T-helper 17 cell (primary cell): ENCODE data around the gene MRPL11. TPM values are rescaled to one million over a fixed set of nuclear protein-coding genes. Genes with fewer than 3 reads are reported as not detected.

Experiments
- ATAC-seq: fragments of 150-1000 bp; cut with Tn5 transposase; 2 replicates; pipeline ENCODE4 v1.10.0; 2021; ENCODE audit warnings: mild to moderate bottlenecking, moderate library complexity
- DNase-seq, 3 donors: peaks; one replicate each; pipeline versions ENCODE4 v3.0.0 to v3.0.0-alpha.2; 2020 to 2021
- H3K9me3 ChIP-seq: one replicate; pipeline ENCODE4 v1.7.0; 2013; ENCODE audit warnings: low read length, mild to moderate bottlenecking; ENCODE audit not compliant: control insufficient read depth, poor library complexity, severe bottlenecking
- H3K27ac Mint-ChIP-seq: one replicate; pipeline ENCODE4 v1.8.0; 2022; ENCODE audit warnings: mild to moderate bottlenecking, moderate library complexity, mixed read lengths
- H3K27me3 Mint-ChIP-seq: one replicate; pipeline ENCODE4 v1.8.0; 2022; ENCODE audit warnings: mixed read lengths
- H3K36me3 Mint-ChIP-seq: one replicate; pipeline ENCODE4 v1.8.0; 2022; ENCODE audit warnings: low read depth, mixed read lengths
- H3K4me1 Mint-ChIP-seq: one replicate; pipeline ENCODE4 v1.8.0; 2022; ENCODE audit warnings: mild to moderate bottlenecking, mixed read lengths
- H3K4me3 Mint-ChIP-seq: one replicate; pipeline ENCODE4 v1.8.0; 2022; ENCODE audit warnings: mild to moderate bottlenecking, moderate library complexity, mixed read lengths
- total RNA-seq, 4 donors: library from RNA in 2 of 4; stranded (reverse) in 2 of 4; gene quantifications; one replicate each; pipeline ENCODE4 v1.2.3 and lab custom pipeline; 2022 to 2026

MRPL11 gene
- total RNA-seq (10 to 100 TPM; 30.1 to 31.1 TPM), total RNA-seq (lab: John Stamatoyannopoulos, UW) (17.9 to 35.0 reads per million in 2 donors)

DNA sequence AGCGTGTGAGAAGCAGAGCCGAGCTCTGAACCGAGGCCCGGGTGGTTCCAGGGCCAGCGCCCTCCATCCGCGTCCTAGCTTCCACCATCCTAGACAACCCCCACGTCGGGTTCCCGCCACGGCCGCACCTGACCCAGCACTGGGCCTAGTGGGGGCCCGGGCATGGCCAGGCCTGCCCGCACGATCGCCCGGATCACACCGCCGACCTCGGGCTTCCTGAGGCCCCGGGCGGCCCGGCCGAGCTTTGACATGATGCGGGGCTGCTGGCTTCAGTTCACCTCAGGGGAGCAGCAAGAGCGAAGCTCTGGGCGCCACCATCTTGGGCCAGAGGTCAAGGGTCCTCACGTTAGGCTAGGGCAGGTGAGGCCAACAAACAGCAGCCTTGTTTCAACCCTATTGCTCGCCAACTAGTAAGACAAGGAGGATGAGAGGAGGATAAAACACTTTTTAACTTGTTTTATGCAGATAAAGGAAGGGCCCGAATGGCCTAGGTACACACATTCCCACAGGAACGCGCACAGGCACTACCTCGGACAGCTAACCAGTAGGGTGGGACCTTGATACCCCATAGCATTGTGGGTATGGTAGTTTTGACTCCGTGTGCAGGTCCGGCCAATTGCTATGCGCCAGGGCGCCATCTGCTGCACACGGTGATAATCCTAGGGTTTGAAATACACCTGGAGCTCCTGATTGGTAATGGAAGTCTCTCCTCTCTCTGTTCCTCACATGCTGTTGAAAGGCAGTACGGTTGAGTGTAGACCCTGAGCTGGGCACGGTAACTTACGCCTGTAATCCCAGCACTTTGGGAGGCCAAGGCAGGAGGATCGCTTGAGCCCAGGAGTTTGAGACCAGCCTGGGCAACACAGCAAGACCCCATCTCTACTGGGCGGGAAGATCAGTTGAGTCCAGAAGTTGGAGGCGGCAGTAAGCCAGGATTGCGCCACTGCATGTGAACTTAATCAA, at the start of gene MRPL11:
TSS of gene MRPL11 (minus strand) at position 345 of the 963 bp plus-strand sequence. CDS start at position 251, 94 bp downstream.
- H3K9me3 ChIP-seq: no peaks in the 10 kb centered on the region
- Mint-ChIP-seq H3K4me1 (peaks cover 12% of the 10 kb centered on the region), H3K36me3 (no peaks in the 10 kb centered on the region), H3K27me3 (no peaks in the 10 kb centered on the region), H3K27ac (peak within 1 kb of the TSS; percentile 93), H3K4me3 (peak within 1 kb of the TSS; percentile 89)
- DNase-seq (peak; percentile 69 to 85 (median 73)), ATAC-seq (peak; percentile 98)

DNA sequence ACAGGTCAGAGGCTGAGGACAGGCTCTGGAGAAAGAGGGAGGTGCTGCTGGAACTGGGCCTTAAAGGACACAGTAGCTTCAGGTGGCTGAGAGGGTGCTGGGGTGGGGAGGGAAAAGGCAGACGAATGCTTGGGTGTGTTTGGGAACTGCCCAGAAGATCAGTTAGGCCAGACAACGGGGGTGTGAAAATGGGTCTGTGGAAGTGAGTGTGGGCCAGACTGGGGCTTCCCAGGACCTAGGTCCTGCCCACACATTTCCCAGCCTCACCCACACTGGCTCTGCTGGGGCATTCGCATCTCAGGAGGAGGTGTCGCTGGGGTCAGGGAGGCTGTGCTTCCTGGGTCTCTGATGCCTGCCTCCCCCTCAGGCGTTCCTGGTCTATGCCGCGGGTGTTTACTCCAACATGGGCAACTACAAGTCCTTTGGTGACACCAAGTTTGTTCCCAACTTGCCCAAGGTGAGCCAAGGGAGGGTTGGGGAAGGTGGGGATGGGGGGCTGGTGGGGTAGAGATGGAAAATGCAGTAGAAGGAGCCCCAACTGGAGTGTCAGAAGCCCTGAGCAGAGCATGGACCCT, 46.2 kb upstream of the MRPL11 start:
- no peaks in the 10 kb centered on the region for H3K27me3 Mint-ChIP-seq
- DNase-seq (no peak), ATAC-seq (no peak)
- H3K36me3 Mint-ChIP-seq: peaks cover 3% of the 10 kb centered on the region
- H3K27ac Mint-ChIP-seq: no peak overlapping the region
- H3K4me3 Mint-ChIP-seq: no peak overlapping the region
- H3K9me3 ChIP-seq: no peaks in the 10 kb centered on the region
- H3K4me1 Mint-ChIP-seq: peaks cover 8% of the 10 kb centered on the region

DNA sequence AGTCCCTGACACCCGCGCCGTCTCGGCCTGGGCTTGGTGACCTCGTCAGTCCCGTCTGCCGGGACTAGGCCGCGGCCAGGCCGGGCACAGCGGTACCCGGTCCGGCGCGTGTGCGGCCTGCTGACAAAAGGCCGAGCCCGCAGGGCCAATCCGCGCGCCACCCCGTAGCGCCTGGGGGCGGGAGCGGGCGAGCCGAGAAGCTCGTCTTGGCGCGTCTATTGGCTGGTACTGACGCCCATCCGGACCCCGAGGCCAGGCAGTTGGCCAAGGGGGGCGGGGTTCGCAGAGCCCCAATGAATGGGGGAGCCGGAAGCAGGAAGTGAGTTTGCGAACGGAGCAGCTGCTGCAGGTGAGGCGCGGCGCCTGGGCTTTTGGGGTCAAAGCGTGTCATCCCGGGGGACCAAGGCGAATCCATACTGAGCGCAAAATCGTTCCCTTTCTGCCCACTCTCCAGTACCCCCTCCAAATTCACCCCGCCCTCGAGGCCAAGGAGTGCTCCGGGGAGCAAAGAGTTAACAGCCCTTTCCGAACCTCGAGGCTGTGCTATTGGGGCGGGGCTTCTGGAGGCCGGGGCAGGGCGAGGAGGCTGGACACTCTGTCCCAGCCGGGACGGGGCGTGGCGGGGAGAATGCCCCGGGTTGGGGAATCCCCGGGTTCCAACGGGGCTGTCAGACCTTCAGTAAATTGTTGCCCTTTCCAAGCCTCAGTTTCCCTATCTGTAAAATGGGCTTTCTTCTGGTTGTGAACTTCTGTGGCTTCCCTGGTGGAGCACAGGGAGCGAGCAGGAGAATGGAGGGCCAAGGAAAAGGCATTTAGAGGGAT, 41.7 kb upstream of the MRPL11 start, which contains the start of gene DPP3:
TSS of gene DPP3 (plus strand) at position 318 of the 822 bp plus-strand sequence. CDS start 1,767 bp downstream, outside the sequence.
- DNase-seq (peak; percentile 90 to 94 (median 91)), ATAC-seq (peak; percentile 99)
- H3K4me1 Mint-ChIP-seq: peaks cover 21% of the 10 kb centered on the region
- H3K36me3 Mint-ChIP-seq: no peaks in the 10 kb centered on the region
- H3K9me3 ChIP-seq: no peaks in the 10 kb centered on the region
- H3K4me3 Mint-ChIP-seq: peak within 1 kb of the TSS; percentile 91
- H3K27ac Mint-ChIP-seq: peak within 1 kb of the TSS; percentile 91
- no peaks in the 10 kb centered on the region for H3K27me3 Mint-ChIP-seq

DNA sequence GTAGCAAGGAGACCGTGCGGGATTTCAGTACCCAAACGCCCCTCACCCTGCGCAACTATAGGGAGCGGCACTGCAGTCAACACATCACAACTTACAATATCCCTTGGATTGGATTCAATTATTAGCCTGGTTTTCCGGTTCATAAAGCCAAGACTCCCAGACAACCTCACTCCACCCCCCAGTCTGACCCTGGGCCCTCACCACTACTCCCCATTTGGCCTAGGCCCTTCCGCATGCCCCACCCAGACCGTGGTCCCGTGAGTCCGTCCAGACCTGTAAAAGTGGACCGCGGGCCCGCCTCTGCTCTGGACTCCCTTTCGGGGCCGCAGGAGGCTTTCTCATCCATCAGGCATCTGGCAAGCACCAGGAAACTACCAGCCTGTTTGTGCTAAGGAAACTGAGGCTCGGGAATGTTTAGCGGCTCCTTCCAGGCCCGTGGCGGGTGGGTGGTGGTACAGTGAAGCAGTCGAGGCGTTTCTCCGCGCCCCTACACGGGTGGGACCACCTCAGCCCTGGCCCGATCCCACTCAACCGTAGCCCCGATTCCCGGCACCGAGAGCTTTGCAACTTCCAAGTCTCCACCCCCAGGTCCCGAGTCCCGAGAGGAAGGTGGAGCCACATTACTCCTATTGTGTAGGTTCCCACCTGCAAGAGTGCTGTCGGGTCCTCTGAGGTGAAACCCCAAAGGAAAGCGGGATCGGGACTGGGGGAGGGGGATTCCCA, 40.9 kb upstream of the MRPL11 start:
- no peaks in the 10 kb centered on the region for H3K36me3 Mint-ChIP-seq
- DNase-seq (no peak), ATAC-seq (no peak)
- peak overlapping the region; percentile 91 for H3K27ac Mint-ChIP-seq
- no peaks in the 10 kb centered on the region for H3K27me3 Mint-ChIP-seq
- H3K4me1 Mint-ChIP-seq: peaks cover 21% of the 10 kb centered on the region
- no peaks in the 10 kb centered on the region for H3K9me3 ChIP-seq
- H3K4me3 Mint-ChIP-seq: peak overlapping the region; percentile 91

DNA sequence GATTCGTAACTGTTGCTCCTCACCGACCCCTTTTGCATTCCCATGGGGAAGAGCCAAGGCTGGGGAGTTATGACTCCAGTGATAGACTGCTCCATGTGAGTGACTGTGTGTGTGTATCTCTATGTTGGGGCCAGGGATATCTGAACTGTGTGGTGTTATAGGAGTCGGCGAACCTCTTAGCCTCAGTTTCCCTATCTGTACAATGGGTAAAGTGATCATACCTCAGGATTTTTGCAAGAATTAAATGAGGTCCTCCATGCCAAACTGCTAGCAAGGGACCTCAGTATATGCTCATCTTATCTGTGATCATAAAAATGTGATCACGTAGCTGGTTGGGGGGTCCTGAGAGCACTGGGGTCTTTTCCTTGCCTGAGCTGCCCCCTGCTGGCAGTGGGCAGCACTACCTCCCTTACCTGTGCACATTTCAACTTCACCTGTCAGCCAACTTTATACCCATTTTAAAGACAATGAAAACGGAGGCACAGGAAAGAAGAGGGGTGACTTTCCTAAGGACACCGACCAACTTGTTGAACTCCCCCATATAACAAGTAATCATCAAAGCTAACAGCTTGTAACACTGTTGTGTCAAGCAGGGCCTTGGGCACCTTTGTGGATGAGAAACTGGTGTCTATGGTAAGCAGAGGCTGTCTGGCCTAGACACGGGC, 40.2 kb upstream of the MRPL11 start:
- no peaks in the 10 kb centered on the region for H3K9me3 ChIP-seq
- no peaks in the 10 kb centered on the region for H3K36me3 Mint-ChIP-seq
- no peak for DNase-seq
- peaks cover 21% of the 10 kb centered on the region for H3K4me1 Mint-ChIP-seq
- H3K27me3 Mint-ChIP-seq: no peaks in the 10 kb centered on the region
- no peak for ATAC-seq
- peak overlapping the region; percentile 91 for H3K27ac Mint-ChIP-seq
- H3K4me3 Mint-ChIP-seq: peak overlapping the region; percentile 91

DNA sequence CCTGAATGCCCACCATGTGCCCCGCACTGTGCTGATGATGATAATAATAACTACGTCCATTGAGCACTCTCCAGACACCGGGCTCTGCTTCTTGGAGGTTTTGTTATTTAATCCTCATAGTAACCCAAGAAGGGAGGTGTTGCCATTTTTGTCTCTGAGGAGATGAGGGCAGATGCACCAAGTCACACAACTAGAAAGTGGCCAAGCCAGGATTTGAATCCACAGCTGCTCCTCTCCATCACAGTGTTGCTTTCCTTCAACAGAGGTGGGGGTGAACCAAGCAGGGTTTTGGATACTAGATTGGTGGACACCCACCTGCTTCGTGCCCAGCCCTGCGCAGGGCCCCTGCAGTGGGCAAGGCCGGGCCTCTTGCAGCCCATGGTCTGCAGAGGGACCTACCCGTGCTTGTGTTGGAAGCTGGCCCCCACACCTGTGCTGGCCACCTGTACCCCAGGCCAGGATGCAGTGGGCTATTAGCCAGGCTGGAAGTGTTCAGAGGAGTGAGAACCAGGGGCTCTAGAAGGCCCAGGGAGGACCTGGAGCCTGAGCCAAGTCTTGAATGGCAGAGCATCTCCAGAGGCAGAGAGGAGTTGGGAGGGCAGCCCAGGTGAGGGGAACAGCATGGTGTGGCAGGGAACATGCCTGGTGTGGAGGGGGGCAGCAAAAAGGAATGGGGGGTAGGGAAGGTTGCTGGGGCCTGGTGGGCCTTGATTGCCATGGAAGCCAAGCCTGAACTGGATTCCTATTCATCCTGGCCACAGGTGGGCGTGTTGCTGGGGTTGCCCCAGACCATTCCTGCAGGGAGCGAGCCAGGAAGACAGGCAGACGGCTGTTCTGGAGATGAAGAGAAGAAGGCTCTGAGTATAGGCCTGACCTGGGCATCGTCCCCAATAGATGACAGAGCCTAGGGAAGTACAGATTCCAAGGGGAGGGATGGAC, 38.9 kb upstream of the MRPL11 start:
- no peaks in the 10 kb centered on the region for H3K36me3 Mint-ChIP-seq
- H3K4me3 Mint-ChIP-seq: no peak overlapping the region
- no peaks in the 10 kb centered on the region for H3K9me3 ChIP-seq
- DNase-seq (no peak), ATAC-seq (no peak)
- peaks cover 21% of the 10 kb centered on the region for H3K4me1 Mint-ChIP-seq
- no peak overlapping the region for H3K27ac Mint-ChIP-seq
- H3K27me3 Mint-ChIP-seq: no peaks in the 10 kb centered on the region

DNA sequence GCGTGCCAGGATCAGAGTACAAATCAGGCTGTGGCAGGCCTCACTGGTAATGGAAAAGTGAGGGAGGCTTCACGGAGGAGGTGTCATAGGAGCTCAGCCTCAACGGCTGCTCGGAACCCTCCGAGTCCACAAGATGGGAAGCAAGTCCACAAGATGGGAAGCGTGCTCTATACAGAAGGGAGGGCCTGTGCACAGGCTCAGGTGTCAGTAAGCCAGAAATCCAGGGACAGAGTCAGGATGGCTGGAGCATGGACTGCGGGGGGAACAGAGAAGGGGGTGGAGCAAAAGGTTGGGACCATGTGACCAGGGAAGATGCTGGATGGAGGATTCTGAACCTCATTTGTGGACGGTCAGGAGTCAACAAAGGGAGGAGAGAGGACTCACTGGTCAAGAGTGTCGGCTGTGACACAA, 38.2 kb upstream of the MRPL11 start:
- no peak for ATAC-seq
- H3K9me3 ChIP-seq: no peaks in the 10 kb centered on the region
- Mint-ChIP-seq H3K4me1 (peaks cover 17% of the 10 kb centered on the region), H3K4me3 (no peak overlapping the region), H3K27me3 (no peaks in the 10 kb centered on the region), H3K36me3 (no peaks in the 10 kb centered on the region), H3K27ac (peak overlapping the region; percentile 89)
- DNase-seq: no peak

DNA sequence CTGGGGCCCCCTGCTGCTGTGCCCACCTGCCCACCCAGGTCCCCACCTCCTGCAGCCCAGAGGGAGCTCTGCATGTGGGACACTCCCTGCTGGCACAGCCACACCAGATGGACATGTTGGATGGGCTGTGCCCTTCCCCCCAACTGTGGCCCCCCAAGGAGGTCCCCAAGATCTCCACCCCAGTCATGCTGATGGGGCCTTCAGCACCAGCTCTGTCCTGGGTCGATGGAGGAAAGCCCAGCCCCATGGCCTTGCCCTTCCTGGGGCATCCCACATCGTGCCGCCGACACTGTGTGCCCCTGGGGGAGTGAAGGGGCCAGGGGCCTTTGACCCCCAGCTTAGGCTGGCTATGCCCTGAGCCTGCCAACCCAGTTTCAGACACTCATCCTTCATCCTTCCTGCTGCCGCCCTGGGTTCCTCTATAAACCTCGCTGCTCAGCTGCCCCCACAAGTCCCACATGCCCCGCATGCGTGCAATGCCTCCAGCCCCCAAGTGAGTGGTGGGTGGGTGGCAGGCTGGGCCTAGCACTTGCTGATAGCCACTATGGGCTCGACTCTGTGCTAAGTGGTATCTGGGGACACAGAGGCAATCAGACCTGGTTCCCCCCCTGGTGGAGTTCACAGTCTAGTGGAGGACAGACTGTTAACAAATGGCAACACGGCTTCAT, 37.7 kb upstream of the MRPL11 start:
- DNase-seq (no peak), ATAC-seq (no peak)
- Mint-ChIP-seq H3K27me3 (no peaks in the 10 kb centered on the region), H3K4me3 (peak overlapping the region; percentile 45), H3K4me1 (peaks cover 17% of the 10 kb centered on the region), H3K36me3 (no peaks in the 10 kb centered on the region), H3K27ac (peak overlapping the region; percentile 89)
- H3K9me3 ChIP-seq: no peaks in the 10 kb centered on the region

DNA sequence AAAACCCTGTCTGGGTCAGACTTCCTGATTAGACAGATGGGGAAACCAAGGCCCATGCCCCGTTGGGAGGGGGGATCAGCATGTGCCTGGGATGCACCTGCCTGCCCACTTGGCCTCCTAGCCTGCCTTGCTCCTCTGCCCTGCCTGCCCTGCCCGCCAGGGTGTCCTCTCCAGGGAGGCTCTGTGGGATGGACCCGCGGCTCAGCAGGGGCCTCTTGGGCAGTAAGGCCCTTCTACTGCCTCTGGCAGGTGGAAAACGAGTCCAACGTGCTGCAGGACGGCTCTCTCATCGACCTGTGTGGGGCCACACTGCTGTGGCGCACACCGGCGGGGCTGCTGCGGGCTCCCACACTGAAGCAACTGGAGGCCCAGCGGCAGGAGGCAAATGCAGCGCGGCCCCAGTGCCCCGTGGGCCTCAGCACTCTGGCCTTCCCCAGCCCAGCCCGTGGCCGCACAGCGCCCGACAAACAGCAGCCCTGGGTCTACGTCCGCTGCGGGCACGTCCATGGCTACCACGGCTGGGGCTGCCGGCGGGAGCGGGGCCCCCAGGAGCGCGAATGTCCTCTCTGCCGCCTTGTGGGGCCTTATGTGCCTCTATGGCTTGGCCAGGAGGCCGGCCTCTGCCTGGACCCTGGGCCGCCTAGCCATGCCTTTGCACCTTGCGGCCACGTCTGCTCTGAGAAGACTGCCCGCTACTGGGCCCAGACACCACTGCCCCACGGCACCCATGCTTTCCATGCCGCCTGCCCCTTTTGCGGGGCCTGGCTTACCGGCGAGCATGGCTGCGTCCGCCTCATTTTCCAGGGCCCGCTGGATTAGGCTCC, 36.9 kb upstream of the MRPL11 start:
- no peak for ATAC-seq
- peaks cover 13% of the 10 kb centered on the region for H3K4me1 Mint-ChIP-seq

More for the DNA sequence above, 36.9 kb upstream of the MRPL11 start:
- H3K36me3 Mint-ChIP-seq: no peaks in the 10 kb centered on the region
- H3K4me3 Mint-ChIP-seq: no peak overlapping the region
- no peak for DNase-seq
- no peaks in the 10 kb centered on the region for H3K27me3 Mint-ChIP-seq
- H3K9me3 ChIP-seq: no peaks in the 10 kb centered on the region
- no peak overlapping the region for H3K27ac Mint-ChIP-seq
